ENCODE results near the gene SIRPB1. TPM values are rescaled to one million over a fixed set of nuclear protein-coding genes. Genes with fewer than 3 reads are reported as not detected.

The SIRPB1 gene
- 1 to 10 TPM; 1.4 to 8.5 TPM for total RNA-seq

- DNase-seq (ENCODE audit: low spot score), result no peak
- H3K36me3 ChIP-seq, result no peaks in the 10 kb centered on the region
- no peaks in the 10 kb centered on the region for H3K27me3 ChIP-seq (replicated peaks; ENCODE audit: insufficient read depth)
- no peak for ATAC-seq (ENCODE audit: insufficient number of reproducible peaks, low FRiP score, low read depth)
- H3K4me1 ChIP-seq (ENCODE audit: control insufficient read depth in 1 of 2, low read depth in 2 of 2), result no peaks in the 10 kb centered on the region
- TF ChIP-seq CTCF (IDR thresholded peaks at IDR 0.05), result no peak
- H3K27ac ChIP-seq, result no peak within 1 kb of the TSS
- peaks cover 5% of the 10 kb centered on the region for H3K9me3 ChIP-seq
- H3K4me3 ChIP-seq, result no peak within 1 kb of the TSS
These were observed at the start of gene SIRPB1 for GRCh38 chr20:1619861-1620444. TSS of gene SIRPB1 (minus strand) at chr20:1620009. CDS start at chr20:1619944, 65 bp downstream.

GRCh38 chr20:1669304-1669703, 49.5 kb upstream of the SIRPB1 start:
- no peaks in the 10 kb centered on the region for H3K36me3 ChIP-seq
- TF ChIP-seq CTCF (IDR thresholded peaks at IDR 0.05), result no peak
- H3K27me3 ChIP-seq (replicated peaks; ENCODE audit: insufficient read depth), result no peaks in the 10 kb centered on the region
- no peaks in the 10 kb centered on the region for H3K9me3 ChIP-seq
- no peak overlapping the region for H3K27ac ChIP-seq
- no peak overlapping the region for H3K4me3 ChIP-seq
- H3K4me1 ChIP-seq (ENCODE audit: control insufficient read depth in 1 of 2, low read depth in 2 of 2), result no peaks in the 10 kb centered on the region
- ATAC-seq (ENCODE audit: insufficient number of reproducible peaks, low FRiP score, low read depth) (no peak), DNase-seq (ENCODE audit: low spot score) (no peak)

GRCh38 chr20:1667502-1668085, 47.8 kb upstream of the SIRPB1 start:
- DNase-seq (ENCODE audit: low spot score) (no peak), ATAC-seq (ENCODE audit: insufficient number of reproducible peaks, low FRiP score, low read depth) (no peak)
- no peak overlapping the region for H3K4me3 ChIP-seq
- no peaks in the 10 kb centered on the region for H3K36me3 ChIP-seq
- no peak overlapping the region for H3K27ac ChIP-seq
- H3K9me3 ChIP-seq, result no peaks in the 10 kb centered on the region
- no peak for TF ChIP-seq CTCF (IDR thresholded peaks at IDR 0.05)
- H3K4me1 ChIP-seq (ENCODE audit: control insufficient read depth in 1 of 2, low read depth in 2 of 2), result no peaks in the 10 kb centered on the region
- H3K27me3 ChIP-seq (replicated peaks; ENCODE audit: insufficient read depth), result no peaks in the 10 kb centered on the region

GRCh38 chr20:1666802-1667201, 47.0 kb upstream of the SIRPB1 start:
- no peak for DNase-seq (ENCODE audit: low spot score)
- no peak for TF ChIP-seq CTCF (IDR thresholded peaks at IDR 0.05)
- Histone ChIP-seq H3K27ac (no peak overlapping the region), H3K9me3 (no peaks in the 10 kb centered on the region), H3K36me3 (no peaks in the 10 kb centered on the region), H3K4me3 (no peak overlapping the region), H3K4me1 (ENCODE audit: control insufficient read depth in 1 of 2, low read depth in 2 of 2) (no peaks in the 10 kb centered on the region), H3K27me3 (replicated peaks; ENCODE audit: insufficient read depth) (no peaks in the 10 kb centered on the region)
- no peak for ATAC-seq (ENCODE audit: insufficient number of reproducible peaks, low FRiP score, low read depth)

- H3K4me3 ChIP-seq, result no peak overlapping the region
- no peak for TF ChIP-seq CTCF (IDR thresholded peaks at IDR 0.05)
- ATAC-seq (ENCODE audit: insufficient number of reproducible peaks, low FRiP score, low read depth), result no peak
- no peak overlapping the region for H3K27ac ChIP-seq
- no peak for DNase-seq (ENCODE audit: low spot score)
- no peaks in the 10 kb centered on the region for H3K27me3 ChIP-seq (replicated peaks; ENCODE audit: insufficient read depth)
- H3K36me3 ChIP-seq, result no peaks in the 10 kb centered on the region
- H3K9me3 ChIP-seq, result no peaks in the 10 kb centered on the region
- no peaks in the 10 kb centered on the region for H3K4me1 ChIP-seq (ENCODE audit: control insufficient read depth in 1 of 2, low read depth in 2 of 2)
These were observed 45.5 kb upstream of the SIRPB1 start for GRCh38 chr20:1665345-1665744.

Data from thoracic aorta (tissue), 2 donors.